Skeletal muscle cell (primary cell): ENCODE data around the gene CDC42BPA.

Source experiments
- DNase-seq: peaks from one replicate; pipeline ENCODE4 v3.0.0-alpha.2; 2010; ENCODE audit warnings: low read depth
- H3K4me3 ChIP-seq: 2 replicates; pipeline ENCODE4 v1.5.1; 2011; ENCODE audit warnings: low read depth, mild to moderate bottlenecking, control low read depth, low read length, moderate library complexity

CDC42BPA gene

GRCh38 chr1:227093309-227093708 is 225.0 kb downstream of the CDC42BPA start:
- DNase-seq = no peak
- no peak overlapping the region for H3K4me3 ChIP-seq

- no peak for DNase-seq
- no peak overlapping the region for H3K4me3 ChIP-seq
These were observed 226.2 kb downstream of the CDC42BPA start for GRCh38 chr1:227092069-227092468.

- no peak overlapping the region for H3K4me3 ChIP-seq
- no peak for DNase-seq
These were observed 231.7 kb downstream of the CDC42BPA start for GRCh38 chr1:227086636-227087035.

GRCh38 chr1:227082999-227083746 is 235.1 kb downstream of the CDC42BPA start:
- H3K4me3 ChIP-seq = no peak overlapping the region

GRCh38 chr1:227077783-227078182 is 240.5 kb downstream of the CDC42BPA start:
- DNase-seq = no peak

More at GRCh38 chr1:227082999-227083746, 235.1 kb downstream of the CDC42BPA start:
- no peak for DNase-seq

GRCh38 chr1:227073786-227074185 is 244.5 kb downstream of the CDC42BPA start:
- no peak overlapping the region for H3K4me3 ChIP-seq
- no peak for DNase-seq

More at GRCh38 chr1:227077783-227078182, 240.5 kb downstream of the CDC42BPA start:
- H3K4me3 ChIP-seq = no peak overlapping the region

GRCh38 chr1:227072991-227073390 is 245.3 kb downstream of the CDC42BPA start:
- no peak overlapping the region for H3K4me3 ChIP-seq
- DNase-seq = no peak

- no peak for DNase-seq
- no peak overlapping the region for H3K4me3 ChIP-seq
These were observed 246.3 kb downstream of the CDC42BPA start for GRCh38 chr1:227071895-227072587.

- H3K4me3 ChIP-seq = no peak overlapping the region
- DNase-seq = no peak
These were observed 247.5 kb downstream of the CDC42BPA start for GRCh38 chr1:227070638-227071285.

GRCh38 chr1:227069490-227069889 is 248.8 kb downstream of the CDC42BPA start:
- no peak overlapping the region for H3K4me3 ChIP-seq
- no peak for DNase-seq

- no peak for DNase-seq
- H3K4me3 ChIP-seq = no peak overlapping the region
These were observed 249.4 kb downstream of the CDC42BPA start for GRCh38 chr1:227068883-227069282.

GRCh38 chr1:227066999-227067398 is 251.3 kb downstream of the CDC42BPA start:
- DNase-seq = no peak
- no peak overlapping the region for H3K4me3 ChIP-seq

GRCh38 chr1:227065311-227065710 is 253.0 kb downstream of the CDC42BPA start:
- H3K4me3 ChIP-seq = no peak overlapping the region
- DNase-seq = no peak

- no peak for DNase-seq
- H3K4me3 ChIP-seq = no peak overlapping the region
These were observed 256.0 kb downstream of the CDC42BPA start for GRCh38 chr1:227062306-227062705.

GRCh38 chr1:227059076-227059475 is 259.2 kb downstream of the CDC42BPA start:
- DNase-seq = no peak
- H3K4me3 ChIP-seq = no peak overlapping the region

- DNase-seq = peak; percentile 36
- no peak overlapping the region for H3K4me3 ChIP-seq
These were observed 260.0 kb downstream of the CDC42BPA start for GRCh38 chr1:227058321-227058751.

GRCh38 chr1:227049253-227049652 is 269.0 kb downstream of the CDC42BPA start:
- no peak for DNase-seq
- H3K4me3 ChIP-seq = no peak overlapping the region

- H3K4me3 ChIP-seq = no peak overlapping the region
- peak; percentile 41 for DNase-seq
These were observed 274.5 kb downstream of the CDC42BPA start for GRCh38 chr1:227043755-227044154.

GRCh38 chr1:227042292-227042691 is 276.0 kb downstream of the CDC42BPA start:
- H3K4me3 ChIP-seq = no peak overlapping the region
- no peak for DNase-seq

- H3K4me3 ChIP-seq = no peak overlapping the region
- no peak for DNase-seq
These were observed 279.9 kb downstream of the CDC42BPA start for GRCh38 chr1:227038401-227038800.
